ENCODE measurements around the gene HDDC2. TPM values are rescaled to one million over a fixed set of nuclear protein-coding genes. Genes with fewer than 3 reads are reported as not detected.

HDDC2 gene
- total RNA-seq (2014; rRNA removed; shearing (Covaris generic)) = 86.6 and 90.8 TPM in 2 replicates

GRCh38 chr6:125301435-125302391 lies at the start of gene HDDC2:
HDDC2 (minus strand) TSS chr6:125301967; CDS start chr6:125301932, 35 bp downstream.
- peak; percentile 83 for DNase-seq (ENCODE audit: low read depth)

- DNase-seq (ENCODE audit: low read depth) = no peak
These were observed 45.3 kb upstream of the HDDC2 start for GRCh38 chr6:125346926-125347563.

- DNase-seq (ENCODE audit: low read depth) = no peak
These were observed 44.6 kb upstream of the HDDC2 start for GRCh38 chr6:125346201-125346925.

GRCh38 chr6:125341460-125341859 lies 39.7 kb upstream of the HDDC2 start:
- DNase-seq (ENCODE audit: low read depth) = no peak

- DNase-seq (ENCODE audit: low read depth) = peak; percentile 52
These were observed 39.2 kb upstream of the HDDC2 start for GRCh38 chr6:125340991-125341390.

GRCh38 chr6:125340175-125340835 lies 38.5 kb upstream of the HDDC2 start:
- DNase-seq (ENCODE audit: low read depth) = no peak

- no peak for DNase-seq (ENCODE audit: low read depth)
These were observed 37.9 kb upstream of the HDDC2 start for GRCh38 chr6:125339653-125340052.

GRCh38 chr6:125338381-125338780 lies 36.6 kb upstream of the HDDC2 start:
- DNase-seq (ENCODE audit: low read depth) = no peak

- DNase-seq (ENCODE audit: low read depth) = no peak
These were observed 35.9 kb upstream of the HDDC2 start for GRCh38 chr6:125337706-125338105.

- no peak for DNase-seq (ENCODE audit: low read depth)
These were observed 30.9 kb upstream of the HDDC2 start for GRCh38 chr6:125332664-125333063.

GRCh38 chr6:125325586-125325985 lies 23.8 kb upstream of the HDDC2 start:
- DNase-seq (ENCODE audit: low read depth) = no peak

GRCh38 chr6:125323376-125323775 lies 21.6 kb upstream of the HDDC2 start:
- no peak for DNase-seq (ENCODE audit: low read depth)

- DNase-seq (ENCODE audit: low read depth) = peak; percentile 53
These were observed 14.9 kb upstream of the HDDC2 start for GRCh38 chr6:125316621-125317020.

GRCh38 chr6:125315548-125315947 lies 13.8 kb upstream of the HDDC2 start:
- DNase-seq (ENCODE audit: low read depth) = no peak

GRCh38 chr6:125314009-125314581 lies 12.3 kb upstream of the HDDC2 start:
- peak; percentile 64 for DNase-seq (ENCODE audit: low read depth)

- no peak for DNase-seq (ENCODE audit: low read depth)
These were observed 11.2 kb upstream of the HDDC2 start for GRCh38 chr6:125312950-125313349.

GRCh38 chr6:125312478-125312877 lies 10.7 kb upstream of the HDDC2 start:
- peak; percentile 37 for DNase-seq (ENCODE audit: low read depth)

- DNase-seq (ENCODE audit: low read depth) = peak; percentile 63
These were observed 9.4 kb upstream of the HDDC2 start for GRCh38 chr6:125310994-125311649.

- peak; percentile 56 for DNase-seq (ENCODE audit: low read depth)
These were observed 6.3 kb upstream of the HDDC2 start for GRCh38 chr6:125307964-125308615.

GRCh38 chr6:125307150-125307838 lies 5.5 kb upstream of the HDDC2 start:
- no peak for DNase-seq (ENCODE audit: low read depth)
